Measurements from ENCODE around the gene CLEC4A. TPM values are rescaled to one million over a fixed set of nuclear protein-coding genes. Genes with fewer than 3 reads are reported as not detected.
"Not testable (repeated sequence)": the region's sequence is repeated elsewhere in the genome, so short reads cannot be mapped to it uniquely, and the experiment has no call there.

CLEC4A gene
- total RNA-seq, 1 experiment from 2014 or later = 0.37 TPM

DNA sequence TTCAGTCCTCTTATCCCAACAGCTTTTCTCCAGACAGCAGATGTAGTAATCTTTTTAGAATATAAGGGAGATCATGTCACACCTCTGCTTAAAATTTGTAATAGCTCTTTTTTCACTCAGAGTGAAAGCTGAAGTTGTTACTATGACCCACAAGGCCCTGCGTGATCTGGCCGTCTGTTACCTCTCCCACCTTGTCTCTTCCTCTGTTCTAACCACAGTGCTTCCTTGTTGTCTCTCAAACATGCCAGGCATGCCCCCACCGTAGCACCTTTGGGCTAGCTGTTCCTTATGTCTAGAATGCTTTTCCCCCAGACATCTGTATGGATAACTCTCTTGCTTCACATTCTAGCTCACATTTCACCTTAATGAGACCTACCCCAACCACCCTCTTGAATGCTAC lies 34.8 kb upstream of the CLEC4A start:
- Histone ChIP-seq H3K9ac (ENCODE audit: extremely low read depth, insufficient read length, low read length) (no peak overlapping the region), H3K23me2 (ENCODE audit: insufficient read length, low read depth, low read length, poor library complexity, severe bottlenecking) (no peaks in the 10 kb centered on the region), H3K79me1 (ENCODE audit: insufficient read depth, low read depth, low read length, poor library complexity, severe bottlenecking) (peaks cover 3% of the 10 kb centered on the region), H2AFZ (ENCODE audit: low read length) (no peak overlapping the region), H3K14ac (ENCODE audit: insufficient read depth, low read length) (no peak overlapping the region), H2BK12ac (ENCODE audit: insufficient read length, low read depth, low read length) (no peak overlapping the region), H4K8ac (replicated peaks; ENCODE audit: insufficient read length, low read depth, low read length) (no peak overlapping the region), H4K20me1 (ENCODE audit: control insufficient read depth, insufficient read depth, insufficient read length) (no peaks in the 10 kb centered on the region), H3K27me3 (ENCODE audit: insufficient read depth, low read length) (no peaks in the 10 kb centered on the region), H3K4me2 (ENCODE audit: insufficient read depth, insufficient read length, low read length) (no peak overlapping the region), H3K18ac (ENCODE audit: insufficient read length, low read depth, low read length) (no peak overlapping the region), H3K27ac (ENCODE audit: insufficient read length, low read depth, low read length) (no peak overlapping the region), H4K5ac (ENCODE audit: insufficient read length, low read depth, low read length) (no peak overlapping the region), H2AK5ac (ENCODE audit: insufficient read length, low read length) (no peak overlapping the region), H3K4me1 (ENCODE audit: insufficient read depth, low read length) (no peaks in the 10 kb centered on the region), H2BK15ac (ENCODE audit: low read depth, low read length) (no peak overlapping the region), H3K56ac (ENCODE audit: insufficient read length, low read depth, low read length) (no peak overlapping the region), H2BK5ac (ENCODE audit: insufficient read length, low read length) (no peak overlapping the region), H3T11ph (ENCODE audit: low read length) (no peak overlapping the region), H3K9me3 (ENCODE audit: control insufficient read depth, low read depth, low read length) (no peaks in the 10 kb centered on the region), H3K23ac (ENCODE audit: insufficient read length, low read depth, low read length) (no peak overlapping the region), H3K79me2 (ENCODE audit: insufficient read depth, low read length) (no peaks in the 10 kb centered on the region), H4K91ac (ENCODE audit: insufficient read length, low read depth, low read length) (no peak overlapping the region), H2BK20ac (ENCODE audit: low read depth, low read length, poor library complexity, severe bottlenecking) (no peak overlapping the region), H2BK120ac (ENCODE audit: low read depth, low read length, poor library complexity, severe bottlenecking) (no peak overlapping the region), H3K4ac (ENCODE audit: low read depth, low read length) (no peak overlapping the region)
- Mint-ChIP-seq H3K36me3 (ENCODE audit: insufficient read depth in 1 of 3, low read depth in 3 of 3) (peaks cover 5 to 41% (median 34%) of the 10 kb centered on the region in 3 experiments; a peak in 6 of 7 replicates), H3K4me3 (no peak overlapping the region), H3K27me3 (ENCODE audit: low read depth) (no peaks in the 10 kb centered on the region), H3K4me1 (peaks cover 0 to 2% of the 10 kb centered on the region in 2 experiments; a peak in 2 of 4 replicates), H3K27ac (no peak overlapping the region), H3K9me3 (no peaks in the 10 kb centered on the region)
- DNase-seq = no peak
- WGBS (ENCODE audit: extremely low coverage, insufficient read length, low lambda C conversion rate) = no CpG with 5 or more reads among the region's 3 CpGs
- TF ChIP-seq, protein P1, sequence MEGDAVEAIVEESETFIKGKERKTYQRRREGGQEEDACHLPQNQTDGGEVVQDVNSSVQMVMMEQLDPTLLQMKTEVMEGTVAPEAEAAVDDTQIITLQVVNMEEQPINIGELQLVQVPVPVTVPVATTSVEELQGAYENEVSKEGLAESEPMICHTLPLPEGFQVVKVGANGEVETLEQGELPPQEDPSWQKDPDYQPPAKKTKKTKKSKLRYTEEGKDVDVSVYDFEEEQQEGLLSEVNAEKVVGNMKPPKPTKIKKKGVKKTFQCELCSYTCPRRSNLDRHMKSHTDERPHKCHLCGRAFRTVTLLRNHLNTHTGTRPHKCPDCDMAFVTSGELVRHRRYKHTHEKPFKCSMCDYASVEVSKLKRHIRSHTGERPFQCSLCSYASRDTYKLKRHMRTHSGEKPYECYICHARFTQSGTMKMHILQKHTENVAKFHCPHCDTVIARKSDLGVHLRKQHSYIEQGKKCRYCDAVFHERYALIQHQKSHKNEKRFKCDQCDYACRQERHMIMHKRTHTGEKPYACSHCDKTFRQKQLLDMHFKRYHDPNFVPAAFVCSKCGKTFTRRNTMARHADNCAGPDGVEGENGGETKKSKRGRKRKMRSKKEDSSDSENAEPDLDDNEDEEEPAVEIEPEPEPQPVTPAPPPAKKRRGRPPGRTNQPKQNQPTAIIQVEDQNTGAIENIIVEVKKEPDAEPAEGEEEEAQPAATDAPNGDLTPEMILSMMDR (conservative IDR thresholded peaks at IDR 0.05) = no peak

DNA sequence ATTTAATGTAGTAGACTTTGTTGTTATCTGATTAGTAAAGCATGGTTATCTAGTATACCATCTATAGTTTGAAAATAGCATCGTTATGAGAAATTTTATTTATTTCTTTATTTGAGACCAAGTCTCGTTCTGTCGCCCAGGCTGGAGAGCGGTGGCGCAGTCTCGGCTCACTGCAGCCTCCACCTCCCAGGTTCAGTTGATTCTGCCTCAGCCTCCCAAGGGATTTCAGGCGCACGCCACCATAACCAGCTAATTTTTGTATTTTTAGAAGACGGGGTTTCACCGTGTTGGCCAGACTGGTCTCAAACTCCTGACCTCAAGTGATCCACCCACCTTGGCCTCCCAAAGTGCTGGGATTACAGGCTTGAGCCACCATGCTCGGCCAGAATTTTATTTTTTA lies 34.1 kb upstream of the CLEC4A start:
- not testable (repeated sequence) for H4K5ac ChIP-seq (ENCODE audit: insufficient read length, low read depth, low read length); H2BK12ac ChIP-seq (ENCODE audit: insufficient read length, low read depth, low read length); H3K27me3 Mint-ChIP-seq (ENCODE audit: low read depth); H3K9me3 ChIP-seq (ENCODE audit: control insufficient read depth, low read depth, low read length); H3K4me2 ChIP-seq (ENCODE audit: insufficient read depth, insufficient read length, low read length); H3K4me1 Mint-ChIP-seq; H2AFZ ChIP-seq (ENCODE audit: low read length); H3K27me3 ChIP-seq (ENCODE audit: insufficient read depth, low read length); H3K79me1 ChIP-seq (ENCODE audit: insufficient read depth, low read depth, low read length, poor library complexity, severe bottlenecking); H3K23me2 ChIP-seq (ENCODE audit: insufficient read length, low read depth, low read length, poor library complexity, severe bottlenecking); H4K8ac ChIP-seq (replicated peaks; ENCODE audit: insufficient read length, low read depth, low read length); H2BK120ac ChIP-seq (ENCODE audit: low read depth, low read length, poor library complexity, severe bottlenecking); H3K23ac ChIP-seq (ENCODE audit: insufficient read length, low read depth, low read length); H4K91ac ChIP-seq (ENCODE audit: insufficient read length, low read depth, low read length); H2BK5ac ChIP-seq (ENCODE audit: insufficient read length, low read length); H3K79me2 ChIP-seq (ENCODE audit: insufficient read depth, low read length); H2AK5ac ChIP-seq (ENCODE audit: insufficient read length, low read length); H3K4me1 ChIP-seq (ENCODE audit: insufficient read depth, low read length); H4K20me1 ChIP-seq (ENCODE audit: control insufficient read depth, insufficient read depth, insufficient read length); H3K14ac ChIP-seq (ENCODE audit: insufficient read depth, low read length); H3K4me3 Mint-ChIP-seq; H3K27ac ChIP-seq (ENCODE audit: insufficient read length, low read depth, low read length); H3K56ac ChIP-seq (ENCODE audit: insufficient read length, low read depth, low read length); H3K9me3 Mint-ChIP-seq; H3T11ph ChIP-seq (ENCODE audit: low read length); H2BK20ac ChIP-seq (ENCODE audit: low read depth, low read length, poor library complexity, severe bottlenecking); H3K9ac ChIP-seq (ENCODE audit: extremely low read depth, insufficient read length, low read length); H3K4ac ChIP-seq (ENCODE audit: low read depth, low read length); H3K27ac Mint-ChIP-seq; H3K18ac ChIP-seq (ENCODE audit: insufficient read length, low read depth, low read length); DNase-seq; H2BK15ac ChIP-seq (ENCODE audit: low read depth, low read length)
- H3K36me3 Mint-ChIP-seq (ENCODE audit: insufficient read depth in 1 of 3, low read depth in 3 of 3) = peaks cover 8 to 46% (median 41%) of the 10 kb centered on the region in 3 experiments; a peak in 6 of 7 replicates
- whole genome bisulfite sequencing (ENCODE audit: extremely low coverage, insufficient read length, low lambda C conversion rate) = no CpG with 5 or more reads among the region's 11 CpGs
